SU-DHL-6 (cell line): ENCODE data around the gene RASA2.

ENCODE experiments used
- CTCF ChIP-seq: fragments of 200-600 bp; sonication (generic); IDR thresholded peaks from one replicate; pipeline ENCODE4 v1.5.1; 2017; ENCODE audit warnings: antibody characterized with exemption, mild to moderate bottlenecking, low read length, moderate library complexity; ENCODE audit not compliant: insufficient read depth, poor library complexity, severe bottlenecking
- EZH2phosphoT487 ChIP-seq: fragments of 200-600 bp; sonication (generic), shearing (Covaris generic); conservative IDR thresholded peaks from 2 replicates; pipeline ENCODE4 v1.6.1; 2018; ENCODE audit warnings: mild to moderate bottlenecking, antibody characterized with exemption, low read length, moderate library complexity, mixed read lengths

- TF ChIP-seq CTCF (no peak), EZH2phosphoT487 (no peak)
Measured at GRCh38 chr3:141508067-141508436, 21.2 kb downstream of the RASA2 start.
